ENCODE results near the gene P2RY6. TPM values are rescaled to one million over a fixed set of nuclear protein-coding genes. Genes with fewer than 3 reads are reported as not detected.
"Not testable (repeated sequence)": the region's sequence is repeated elsewhere in the genome, so short reads cannot be mapped to it uniquely, and the experiment has no call there.

The P2RY6 gene
- total RNA-seq, 1 donor from 2014 or later, result 3.6 TPM

DNA sequence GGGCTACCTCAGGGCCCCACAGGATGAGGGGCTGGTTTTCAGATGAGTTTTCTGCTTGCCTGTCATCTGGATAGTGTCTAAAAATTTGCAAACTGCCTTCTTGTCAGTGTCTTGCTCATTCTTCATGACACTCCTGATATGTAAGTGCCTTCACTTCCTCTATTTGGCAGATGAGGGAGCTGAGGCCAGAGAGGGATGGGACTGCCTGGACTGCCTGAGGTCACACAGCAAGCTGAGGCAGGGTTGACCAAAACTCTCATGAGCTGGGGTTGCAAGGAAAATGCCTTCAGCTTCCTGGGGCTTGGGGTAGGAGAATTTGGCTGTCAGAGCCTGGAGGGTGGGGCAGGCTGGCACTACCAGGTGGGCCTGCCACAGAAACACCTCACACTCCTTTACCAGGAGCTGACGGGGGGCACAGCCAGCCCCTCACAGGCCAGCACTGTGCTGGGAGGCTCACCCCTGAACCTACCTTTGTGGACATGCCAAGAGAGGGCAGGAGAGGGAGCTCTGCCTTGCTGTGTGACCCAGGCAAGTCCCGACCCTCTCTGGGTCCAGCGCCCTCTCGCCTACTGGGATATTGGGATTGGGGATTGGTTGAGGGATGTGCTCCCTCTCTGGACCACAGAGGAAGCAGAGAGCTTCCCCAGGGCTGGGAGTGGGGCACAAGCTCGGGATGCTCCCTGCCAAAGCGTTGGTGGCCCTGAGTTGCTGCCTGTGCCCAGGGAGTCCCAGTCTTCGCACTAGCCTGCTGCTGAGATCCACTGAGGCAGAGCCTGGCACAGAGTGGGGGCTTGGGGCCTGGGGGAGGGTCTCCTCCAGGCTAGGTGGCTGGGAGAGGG is 1.9 kb upstream of the P2RY6 start:
- DNase-seq (ENCODE audit: low spot score), result peak; percentile 36
- intact Hi-C loops (cut with DNase I), result no loop called here
- ATAC-seq, result no peak

DNA sequence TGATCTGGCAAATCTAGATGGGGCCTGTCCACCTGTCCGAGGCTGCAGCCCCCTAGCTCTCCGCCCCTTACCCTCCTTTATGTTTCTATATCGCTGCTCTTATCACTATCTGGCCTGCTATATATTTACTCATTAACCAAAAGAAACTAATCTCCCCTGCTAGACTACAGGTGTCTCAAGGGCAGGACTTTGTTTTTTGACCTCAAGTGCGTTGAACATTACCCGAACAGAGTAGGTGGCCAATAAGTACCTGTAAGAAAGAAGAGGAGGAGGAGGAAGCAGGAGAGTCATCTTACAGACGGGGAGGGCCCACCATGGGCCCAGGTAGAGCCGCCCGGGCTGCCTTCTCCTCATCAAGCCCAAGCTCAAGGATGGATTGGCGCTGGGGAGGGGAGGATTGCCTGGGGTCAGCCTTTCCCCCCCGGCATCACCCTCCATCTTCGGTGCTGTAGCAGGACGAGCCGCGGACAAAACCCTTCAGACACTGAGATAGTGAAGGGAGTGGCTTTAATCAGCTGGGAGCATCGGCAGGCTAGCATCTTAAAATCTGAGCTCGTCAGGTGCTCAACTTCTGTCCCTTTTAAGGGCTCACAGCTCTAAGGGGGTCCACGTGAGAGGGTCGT is 1.2 kb upstream of the P2RY6 start:
- no peak for ATAC-seq
- DNase-seq (ENCODE audit: low spot score), result peak; percentile 42
- intact Hi-C loops (cut with DNase I), result no loop called here

DNA sequence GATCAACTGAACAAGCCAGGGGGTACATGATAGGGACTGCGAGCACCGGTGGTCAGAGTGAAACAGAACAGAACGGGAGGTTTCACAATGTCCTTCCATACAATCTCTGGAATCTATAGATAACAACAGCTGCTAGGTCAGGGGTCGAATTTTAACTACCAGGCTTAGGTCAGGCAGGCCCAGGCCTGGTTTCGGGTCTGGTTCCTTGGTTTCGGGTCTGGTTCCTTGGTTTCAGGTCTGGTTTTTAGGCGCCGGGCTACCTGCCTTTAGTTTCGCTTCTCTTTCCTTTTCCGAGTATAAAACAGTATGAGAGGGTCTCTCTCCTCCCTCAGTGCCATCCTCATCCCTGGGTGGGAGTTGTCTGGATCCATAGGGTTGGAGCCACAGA is 666 bp upstream of the P2RY6 start:
- ATAC-seq; DNase-seq (ENCODE audit: low spot score); intact Hi-C loops (cut with DNase I): not testable (repeated sequence)

DNA sequence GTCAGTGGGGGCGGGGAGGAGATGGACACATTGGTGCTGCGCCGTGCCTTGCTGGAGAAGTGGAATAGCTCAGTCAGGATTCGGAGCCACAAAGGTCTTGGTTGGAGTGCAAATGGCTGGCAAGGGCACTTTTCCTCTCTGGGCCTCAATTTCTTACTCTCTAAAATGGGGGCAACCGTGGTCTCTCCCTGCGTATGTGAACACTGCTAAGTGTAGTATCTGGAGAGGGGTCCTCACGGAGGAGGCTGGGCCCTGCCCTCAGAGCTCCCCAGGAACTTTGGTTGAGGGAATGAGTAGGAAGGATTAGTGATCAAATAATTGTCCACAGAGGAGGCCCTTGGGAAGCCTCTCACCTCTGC is 521 bp downstream of the P2RY6 start:
- DNase-seq (ENCODE audit: low spot score) (no peak), ATAC-seq (no peak)
- intact Hi-C loops (cut with DNase I), result no loop called here

DNA sequence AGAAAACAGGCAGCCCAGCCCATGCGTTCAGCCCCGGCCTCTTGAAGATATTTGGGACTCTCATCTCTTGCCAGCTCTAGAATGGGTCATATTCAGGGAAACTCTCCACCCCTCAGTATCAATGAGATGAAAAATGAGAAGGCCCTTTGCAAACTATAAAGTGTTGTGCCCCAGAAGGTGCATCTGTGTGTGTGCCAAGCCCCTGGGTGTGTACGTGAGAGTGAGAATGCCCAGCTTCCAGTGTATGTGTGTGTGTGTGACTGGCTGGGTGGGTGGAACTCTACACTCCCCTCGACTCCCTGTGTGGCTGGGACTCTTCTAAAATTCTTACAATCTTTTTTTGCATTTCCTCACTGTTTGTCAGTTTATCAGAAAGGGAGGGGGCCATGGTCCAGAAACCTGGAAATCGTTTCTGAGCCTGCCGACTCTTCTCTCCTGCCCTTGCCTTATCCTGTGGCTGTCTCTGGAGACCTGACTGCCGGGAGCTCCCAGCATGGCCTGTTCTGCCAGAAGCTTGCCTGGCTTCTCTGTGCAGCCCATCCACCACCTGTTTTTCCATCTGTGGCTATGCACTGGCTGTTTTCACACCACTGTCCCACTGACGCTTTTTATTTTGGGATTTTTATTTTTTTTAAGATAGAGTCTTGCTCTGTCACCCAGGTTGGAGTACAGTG is 1.2 kb downstream of the P2RY6 start:
- ATAC-seq (peak; percentile 36), DNase-seq (ENCODE audit: low spot score) (peak; percentile 19)
- intact Hi-C loops (cut with DNase I), result no loop called here

DNA sequence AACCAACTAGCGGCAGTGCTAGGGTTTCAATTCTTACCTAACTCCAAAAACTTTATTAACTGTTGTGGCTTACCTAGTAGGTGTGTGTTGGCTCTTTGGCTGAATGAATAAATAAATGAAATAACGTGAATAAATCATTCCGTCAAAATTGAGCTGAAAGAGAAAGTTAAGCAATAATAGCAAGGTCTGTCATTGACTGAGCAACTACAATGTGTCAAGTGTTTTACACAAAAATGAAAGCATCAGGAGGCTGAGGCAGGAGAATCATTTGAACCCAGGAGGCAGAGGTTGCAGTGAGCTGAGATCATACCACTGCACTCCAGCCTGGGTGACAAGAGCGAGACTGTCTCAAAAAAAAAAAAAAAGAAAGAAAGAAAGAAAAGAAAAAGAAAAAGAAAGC is 2.1 kb downstream of the P2RY6 start:
- ATAC-seq; DNase-seq (ENCODE audit: low spot score); intact Hi-C loops (cut with DNase I): not testable (repeated sequence)

DNA sequence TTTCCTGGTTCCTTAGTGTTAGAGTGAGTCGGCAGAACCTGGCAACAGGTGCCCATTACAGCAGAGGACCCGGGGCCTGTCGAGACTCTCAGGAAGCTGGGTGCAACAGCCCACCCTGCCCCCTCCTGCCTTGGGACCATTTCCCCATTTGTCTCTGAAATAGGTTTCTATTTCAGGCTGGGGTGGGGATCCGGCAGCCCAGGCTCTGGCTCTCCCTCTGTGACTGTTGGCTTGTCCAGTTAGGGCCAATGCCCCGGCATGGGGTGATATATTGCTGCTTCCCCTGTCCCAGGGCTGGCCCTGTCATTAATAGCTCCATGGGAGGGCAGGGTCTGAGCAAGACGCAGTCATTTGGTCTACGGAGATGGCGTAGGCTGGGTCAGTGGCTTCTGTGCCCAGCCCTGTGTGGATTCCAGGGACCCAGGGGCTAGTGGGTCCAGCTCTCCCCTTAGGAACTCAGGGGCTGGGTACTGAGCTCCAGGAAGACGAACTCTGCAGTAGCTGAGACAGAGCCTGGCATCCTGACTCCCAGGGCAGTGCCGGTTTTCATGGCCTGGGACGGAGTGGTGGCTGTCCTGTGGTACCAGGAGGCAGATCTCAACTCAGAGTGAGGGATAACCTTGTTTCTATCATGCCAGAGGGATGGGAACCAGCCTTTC is 2.7 kb downstream of the P2RY6 start:
- ATAC-seq (peak; percentile 8), DNase-seq (ENCODE audit: low spot score) (peak; percentile 56)

DNA sequence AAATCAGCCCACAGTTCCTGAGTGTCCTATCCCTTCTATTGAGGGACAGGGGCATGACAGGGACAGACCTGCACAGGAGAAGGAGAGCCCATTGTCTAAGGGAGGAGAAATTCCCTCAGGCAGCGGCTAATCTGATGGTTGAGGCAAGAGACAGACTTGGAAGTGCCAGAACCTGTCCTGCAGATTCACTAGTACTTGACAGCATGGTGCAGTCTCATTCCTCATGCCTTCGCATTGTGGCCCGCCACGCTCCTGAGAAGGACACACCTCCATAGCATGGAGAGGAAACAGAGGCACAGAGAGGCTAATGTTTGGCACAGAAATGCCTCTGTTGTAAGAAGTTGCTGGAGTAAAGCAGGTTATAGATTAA is 3.2 kb downstream of the P2RY6 start:
- ATAC-seq (no peak), DNase-seq (ENCODE audit: low spot score) (peak; percentile 31)
- intact Hi-C loops (cut with DNase I), result no loop called here

More for the DNA sequence above, 2.7 kb downstream of the P2RY6 start:
- intact Hi-C loops (cut with DNase I), result no loop called here

DNA sequence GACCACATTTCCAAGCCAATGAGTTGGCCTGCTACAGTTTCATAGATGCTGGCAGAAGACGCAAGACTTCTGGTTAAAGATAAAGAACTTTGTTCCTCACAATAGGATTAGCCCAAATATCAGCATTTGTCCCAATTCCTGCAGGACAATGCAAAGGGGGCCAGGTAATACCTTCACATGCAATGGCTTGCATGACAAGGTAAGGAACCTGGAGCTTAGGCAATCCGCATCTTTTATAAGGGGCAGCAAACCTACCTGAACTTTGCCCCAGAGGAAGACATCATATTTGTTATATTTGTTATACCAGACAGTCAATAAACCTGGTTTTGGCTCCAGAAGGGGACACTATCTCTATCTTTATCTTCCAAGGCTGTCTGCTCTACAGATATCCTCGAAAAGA is 5.3 kb downstream of the P2RY6 start:
- no peak for ATAC-seq
- DNase-seq (ENCODE audit: low spot score), result no peak
- intact Hi-C loops (cut with DNase I), result no loop called here

DNA sequence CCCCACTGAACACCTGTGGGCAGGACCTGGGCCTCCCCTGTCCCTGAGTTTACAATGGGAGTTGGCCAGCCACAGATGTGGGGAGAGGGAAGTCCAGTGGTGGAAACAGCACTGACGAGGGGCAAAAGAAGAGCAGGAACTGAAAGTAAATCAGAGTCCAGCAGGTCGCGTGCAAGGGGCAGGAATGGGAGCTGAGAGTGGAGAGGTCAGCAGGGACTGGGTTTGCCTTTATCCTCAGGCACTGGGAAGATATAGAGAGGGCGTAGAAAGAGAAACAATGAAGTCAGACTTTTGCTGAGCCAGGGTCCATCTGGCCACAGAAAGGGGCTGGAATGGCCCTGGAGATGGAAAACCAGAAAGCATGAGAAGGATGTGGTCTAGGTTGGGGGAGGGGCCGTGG is 8.5 kb downstream of the P2RY6 start:
- DNase-seq (ENCODE audit: low spot score) (no peak), ATAC-seq (peak; percentile 77)
- intact Hi-C loops (cut with DNase I), result no loop called here

DNA sequence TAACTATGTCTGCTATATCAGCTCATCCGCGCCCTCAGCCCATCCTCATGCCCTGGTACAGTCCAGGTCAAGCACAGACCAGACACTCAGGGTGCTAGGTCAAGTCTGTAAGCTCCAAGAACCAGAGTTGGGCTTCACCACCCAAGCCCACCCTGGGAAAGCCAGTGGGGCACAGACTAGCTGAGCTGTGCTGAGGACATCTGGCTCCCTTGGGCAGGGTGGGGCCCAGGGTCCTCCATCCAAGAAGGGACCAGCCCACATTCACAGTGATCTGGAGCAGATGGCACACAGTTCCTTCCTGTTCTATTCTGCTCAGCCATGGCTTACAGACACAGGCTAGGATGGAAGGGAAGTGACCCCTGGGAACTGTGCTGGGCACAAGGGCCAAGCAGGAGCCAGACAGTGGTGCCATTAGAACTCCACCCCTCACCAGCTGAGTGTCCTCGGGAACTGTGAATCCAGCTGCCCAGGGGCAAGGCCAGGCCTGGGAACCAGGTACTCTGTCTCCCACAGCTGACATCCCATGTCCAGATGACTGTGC is 9.1 kb downstream of the P2RY6 start:
- ATAC-seq (peak; percentile 73), DNase-seq (ENCODE audit: low spot score) (no peak)
- intact Hi-C loops (cut with DNase I), result no loop called here

DNA sequence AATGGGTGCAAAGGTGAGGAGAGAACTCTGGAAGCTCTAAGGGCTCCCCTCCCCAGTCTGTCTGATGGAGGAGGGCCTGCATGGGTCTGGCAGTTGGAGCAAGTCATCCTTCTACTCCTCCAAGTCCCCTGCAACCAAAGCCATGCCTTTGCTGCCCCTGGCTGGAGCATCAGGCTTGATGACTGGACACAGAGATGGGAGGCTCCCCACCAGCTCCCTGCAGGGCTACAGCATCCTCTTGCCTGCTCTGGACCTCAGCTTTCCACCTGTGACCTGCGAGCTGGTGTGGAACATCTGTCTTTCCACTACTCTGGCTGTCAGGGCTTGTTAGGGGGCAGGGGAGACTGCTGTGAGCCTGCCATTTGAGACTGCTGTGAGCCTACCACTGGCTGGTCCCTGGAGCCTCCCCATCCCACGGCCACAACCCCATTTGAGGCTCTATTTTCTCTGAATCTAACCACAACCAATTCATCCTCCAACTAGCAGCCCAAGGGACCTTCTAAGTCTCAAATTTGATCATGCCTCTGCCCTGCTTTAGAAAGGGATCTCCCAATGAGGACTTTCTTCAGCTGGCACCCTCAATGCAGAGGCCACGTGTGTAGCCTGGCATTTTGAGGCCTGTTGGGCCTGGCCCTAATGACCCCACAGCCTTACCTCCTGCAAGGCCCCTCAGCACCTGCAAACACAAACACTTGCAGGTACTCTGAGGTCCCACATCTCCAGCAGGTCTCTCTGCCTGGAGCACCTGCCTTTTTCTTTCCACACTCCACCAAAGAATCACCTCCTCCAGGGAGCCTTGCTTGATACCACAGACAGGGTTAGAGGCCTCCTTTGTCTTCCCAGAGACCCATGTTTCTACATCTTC is 9.9 kb downstream of the P2RY6 start:
- DNase-seq (ENCODE audit: low spot score) (no peak), ATAC-seq (no peak)
- intact Hi-C loops (cut with DNase I), result no loop called here

DNA sequence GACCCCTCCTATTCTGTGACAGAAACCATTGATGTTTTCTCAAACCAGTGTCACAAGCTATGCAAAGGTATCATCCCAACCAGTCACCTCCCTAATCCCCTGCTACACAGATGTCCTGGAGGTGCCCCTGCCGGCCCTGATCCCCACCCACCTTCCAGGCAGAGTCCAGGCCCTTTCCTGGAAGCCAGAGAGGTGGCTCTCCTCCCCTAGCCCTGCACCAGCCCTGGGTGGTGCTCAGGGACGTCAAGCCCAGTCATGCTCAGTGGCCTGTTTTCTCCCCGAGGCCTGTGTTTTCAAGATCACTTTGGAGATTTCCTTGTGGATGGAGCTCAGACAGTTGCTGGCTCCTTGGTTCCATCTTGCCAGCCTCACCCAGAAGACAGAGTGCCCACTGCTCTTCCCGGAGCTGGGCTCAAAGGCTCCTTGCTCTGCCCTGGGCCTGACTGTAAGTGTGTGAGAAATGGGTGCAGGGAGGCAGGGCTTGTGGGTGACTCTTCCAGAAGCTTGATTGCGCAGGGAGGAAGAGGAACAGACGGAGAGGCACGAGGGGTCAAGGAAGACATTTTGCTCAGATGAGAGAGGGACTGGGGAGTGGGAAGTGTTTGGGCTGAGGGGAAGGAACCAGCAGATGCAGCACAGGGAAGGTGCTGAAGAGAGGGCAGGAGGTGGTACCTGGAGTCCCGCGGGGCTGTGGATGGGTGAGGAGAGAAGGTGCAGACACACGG is 11.3 kb downstream of the P2RY6 start:
- DNase-seq (ENCODE audit: low spot score), result no peak
- intact Hi-C loops (cut with DNase I), result no loop called here
- ATAC-seq, result no peak

DNA sequence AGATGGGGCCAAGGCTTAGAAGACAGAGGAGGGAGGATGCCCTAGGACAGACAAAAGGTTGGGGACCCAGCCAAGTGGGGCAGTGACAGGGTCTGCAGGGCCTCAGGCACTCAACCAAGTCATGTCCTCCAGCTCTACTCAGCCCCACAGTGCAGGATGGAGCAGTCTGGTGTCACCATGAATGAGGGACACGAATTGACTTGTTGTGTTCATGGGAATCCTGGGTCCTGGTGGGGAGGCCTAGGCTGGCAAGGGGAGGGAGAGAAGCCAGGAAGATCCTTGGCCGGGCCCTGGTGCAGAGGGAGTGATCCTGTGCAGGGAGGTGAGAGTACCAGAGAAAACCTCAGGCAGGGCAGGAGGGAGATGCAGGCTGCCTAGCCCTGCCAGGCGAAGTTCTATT is 12.0 kb downstream of the P2RY6 start:
- intact Hi-C loops (cut with DNase I), result no loop called here
- no peak for ATAC-seq
- no peak for DNase-seq (ENCODE audit: low spot score)

DNA sequence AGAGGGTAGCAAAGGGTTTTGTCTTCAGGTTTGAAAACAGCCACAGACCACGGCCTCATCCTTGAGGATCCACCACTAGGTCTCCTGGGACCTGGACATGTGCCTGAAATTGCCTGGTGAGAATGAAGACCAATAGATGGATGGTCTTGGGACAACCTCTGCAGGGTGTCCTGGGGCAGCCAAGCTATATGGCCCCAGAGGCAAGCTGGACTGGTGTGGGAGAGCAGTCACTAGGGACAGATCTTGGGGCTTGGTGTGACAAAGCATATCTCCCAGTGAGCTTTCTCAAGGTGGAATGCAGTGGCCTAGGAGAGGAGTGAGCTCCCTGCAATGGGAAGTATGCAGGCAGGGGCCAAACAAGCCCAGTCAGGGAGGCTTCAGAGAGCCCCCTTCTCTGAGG is 13.6 kb downstream of the P2RY6 start:
- intact Hi-C loops (cut with DNase I), result no loop called here
- DNase-seq (ENCODE audit: low spot score) (no peak), ATAC-seq (no peak)

DNA sequence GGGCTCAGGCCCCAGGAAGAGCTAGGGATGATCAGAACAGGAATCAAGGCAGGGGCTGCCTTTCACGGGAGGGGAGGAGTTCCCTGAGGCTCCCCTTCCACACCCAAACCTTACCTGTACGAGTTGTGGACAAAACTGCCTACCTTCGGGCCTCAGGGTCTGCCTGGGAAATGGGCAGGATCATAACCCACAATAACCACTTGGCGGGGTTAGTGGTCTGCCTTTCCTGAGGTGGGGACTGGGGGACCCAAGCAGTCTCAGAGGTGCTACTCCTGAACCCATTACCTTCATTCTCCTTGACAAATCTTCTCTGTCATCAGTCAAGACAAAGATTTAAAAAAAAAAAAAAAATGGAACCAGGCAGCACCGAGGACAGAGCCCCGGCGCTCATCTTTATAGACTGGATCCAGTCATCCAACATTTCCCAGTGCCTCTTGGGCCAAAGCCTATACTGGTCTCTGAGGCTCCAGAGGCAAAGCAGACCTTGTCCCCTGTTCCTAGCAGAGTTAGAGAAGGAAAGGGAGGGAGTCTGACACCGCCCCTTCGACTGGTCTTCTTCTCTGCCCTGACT is 14.2 kb downstream of the P2RY6 start:
- no peak for DNase-seq (ENCODE audit: low spot score)
- no peak for ATAC-seq
- intact Hi-C loops (cut with DNase I), result no loop called here

DNA sequence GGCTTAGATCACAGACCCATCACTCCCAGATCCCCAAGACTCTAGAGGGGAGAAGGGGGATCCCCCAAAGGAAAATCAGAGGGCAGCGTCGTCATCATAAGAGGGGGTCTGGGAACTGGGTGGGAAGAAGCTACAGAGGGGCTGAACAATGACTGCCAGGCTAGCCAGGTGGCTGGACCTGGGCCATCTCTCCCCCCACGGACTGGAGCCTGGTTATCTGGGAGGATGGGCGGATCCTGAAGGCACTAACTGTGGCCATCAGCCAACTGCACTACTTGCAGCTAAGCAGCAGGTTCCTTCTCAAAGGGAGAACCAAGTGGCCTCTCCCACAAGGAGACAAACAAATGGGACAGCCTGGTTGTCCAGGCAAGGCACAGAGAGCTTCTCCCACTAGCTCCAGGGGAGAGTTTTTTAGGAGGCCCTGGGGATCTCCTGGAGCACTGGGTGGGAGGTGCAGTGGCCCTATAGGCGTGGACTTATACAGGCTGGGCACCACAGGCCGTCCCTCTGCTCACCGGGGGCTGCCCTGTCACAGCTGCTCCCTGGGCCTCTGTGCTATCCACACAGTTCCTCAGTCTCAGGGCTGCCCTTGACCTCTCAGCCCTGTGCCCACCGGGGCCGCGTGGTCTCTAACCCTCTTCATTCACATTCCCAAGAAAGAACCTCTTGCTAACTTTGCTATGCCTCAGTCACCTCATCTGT is 15.4 kb downstream of the P2RY6 start:
- intact Hi-C loops (cut with DNase I), result no loop called here
- DNase-seq (ENCODE audit: low spot score) (no peak), ATAC-seq (no peak)

Measured in sciatic nerve (tissue), 2 donors.